Cortex of kidney (tissue), 1 donor: ENCODE measurements around the gene CEP120.

Source experiments
- DNase-seq: peaks from one replicate; lab custom pipeline; 2025; lab: John Stamatoyannopoulos, UW

Gene CEP120

DNA sequence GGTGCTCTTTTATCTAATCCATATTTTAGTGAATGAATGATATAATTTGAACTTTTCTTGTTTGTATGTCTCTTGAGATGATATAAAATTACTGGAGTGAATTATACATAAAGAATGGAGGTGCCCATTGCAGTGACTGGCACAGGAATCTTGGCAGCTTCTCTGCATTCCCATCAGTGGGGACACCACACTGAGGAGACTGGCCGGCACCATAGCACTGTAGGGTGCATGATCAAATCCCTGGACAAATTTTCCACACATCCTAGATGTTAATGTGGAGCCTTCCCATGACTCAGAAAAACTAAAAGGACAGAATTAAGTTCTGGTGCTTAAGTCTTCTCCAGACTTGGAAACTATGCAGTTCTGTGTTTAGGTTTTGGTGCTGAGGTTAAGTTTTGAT, 124.1 kb downstream of the CEP120 start:
- DNase-seq = no peak

DNA sequence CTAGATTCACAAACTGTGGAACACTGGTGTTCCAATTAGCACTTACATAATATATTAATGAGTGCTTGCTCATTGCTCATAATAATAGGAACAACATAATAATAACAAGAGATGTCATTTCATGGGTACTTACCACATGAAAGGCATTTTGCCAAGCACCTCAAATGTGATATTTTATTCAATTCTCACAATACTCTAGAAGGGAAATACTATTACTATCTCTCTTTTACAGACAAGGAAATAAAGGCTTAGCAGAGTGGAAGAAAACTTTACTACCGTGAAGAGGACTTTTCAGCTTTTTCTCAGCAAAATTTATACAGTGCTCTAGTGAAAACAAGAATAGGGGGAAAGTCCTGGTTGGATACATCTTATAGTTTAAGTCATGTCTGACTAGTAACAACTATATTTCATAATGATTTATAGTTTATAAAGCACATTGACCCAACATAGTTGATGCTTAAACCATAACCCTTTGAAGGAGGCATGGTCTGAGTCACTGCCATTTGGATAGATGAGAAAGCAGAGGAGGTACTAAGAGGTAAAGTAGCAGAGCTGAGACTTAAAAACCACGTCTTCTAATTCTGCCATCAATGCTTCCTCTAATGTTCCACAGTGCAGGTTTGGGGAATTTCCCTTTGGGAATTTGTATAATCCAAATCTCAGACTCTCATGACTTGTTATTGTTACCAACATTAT, 124.7 kb downstream of the CEP120 start:
- DNase-seq = no peak

DNA sequence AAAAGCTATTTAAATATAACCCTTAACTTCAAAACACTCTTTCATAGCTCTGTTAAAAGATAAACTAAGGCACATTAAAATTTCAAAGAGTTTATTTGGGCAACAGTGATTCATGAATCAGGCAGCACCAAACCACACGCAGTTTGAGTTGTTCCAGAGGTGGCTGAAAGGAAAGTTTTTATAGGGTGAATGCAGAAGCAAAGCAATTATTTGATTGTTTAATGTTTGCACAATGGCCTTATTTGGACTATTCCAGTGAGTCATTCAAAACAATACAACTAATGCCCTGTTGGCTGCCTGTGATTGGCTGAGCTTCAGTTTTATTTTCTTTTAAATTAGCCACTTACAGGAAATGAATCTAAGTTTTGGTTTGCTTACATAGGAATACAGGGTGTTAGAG, 125.3 kb downstream of the CEP120 start:
- DNase-seq = no peak

DNA sequence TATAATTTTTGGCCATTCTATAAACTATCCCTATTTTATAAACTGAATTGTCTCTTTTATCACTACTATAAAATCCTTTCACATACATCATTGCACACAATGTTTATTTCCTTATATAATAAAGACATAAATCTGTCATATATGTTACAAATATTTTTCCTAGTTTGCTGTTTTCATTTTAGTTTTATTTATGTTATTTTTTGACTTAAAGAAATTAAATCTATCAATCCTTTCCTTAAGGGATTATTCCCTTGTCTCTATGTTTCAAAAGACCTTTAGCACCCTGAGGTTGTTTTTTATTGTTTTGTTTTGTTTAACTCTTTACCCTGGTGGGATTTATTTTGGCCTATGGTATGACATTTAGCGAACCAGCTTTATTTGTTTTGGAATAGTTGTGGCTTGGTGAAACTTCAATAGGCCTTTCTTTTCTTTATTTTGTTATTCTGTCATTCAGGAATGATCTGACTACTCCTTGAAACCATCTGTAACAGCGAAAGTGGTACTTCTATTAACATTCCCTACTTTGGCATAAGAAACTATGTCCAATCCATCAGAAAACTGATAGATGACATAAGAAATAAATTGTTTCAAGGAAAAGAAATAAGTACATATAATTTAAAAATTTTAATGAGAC, 125.9 kb downstream of the CEP120 start:
- no peak for DNase-seq
